ENCODE measurements around the gene RBKS. TPM values are rescaled to one million over a fixed set of nuclear protein-coding genes. Genes with fewer than 3 reads are reported as not detected.
"Not testable (repeated sequence)": the region's sequence is repeated elsewhere in the genome, so short reads cannot be mapped to it uniquely, and the experiment has no call there.

The RBKS gene
- total RNA-seq, 2 experiments from 2014 or later: 9.2 to 9.7 TPM

DNA sequence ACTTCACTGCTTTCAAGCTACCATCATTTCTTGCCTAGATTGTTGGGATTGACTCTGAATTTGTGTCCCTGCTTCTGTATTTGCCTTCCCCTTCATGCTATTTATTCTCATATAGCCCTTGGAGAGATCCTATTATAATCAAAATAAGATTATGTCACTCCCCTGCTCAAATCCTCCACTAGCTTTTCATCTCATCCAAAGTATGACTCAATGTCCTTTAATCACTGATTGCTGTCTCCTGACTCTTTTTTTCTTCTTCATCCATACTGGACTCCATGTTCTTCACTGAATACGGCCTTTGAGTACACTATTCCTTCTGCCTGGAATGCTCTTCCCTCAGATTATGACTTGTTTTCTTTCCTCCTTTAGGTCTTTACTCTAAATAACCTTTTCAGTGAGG lies 5.0 kb downstream of the RBKS start:
- Mint-ChIP-seq H3K27ac (no peak overlapping the region), H3K4me1 (ENCODE audit: low read depth) (peaks cover 20% of the 10 kb centered on the region), H3K4me3 (no peak overlapping the region), H3K9me3 (peaks cover 3% of the 10 kb centered on the region), H3K27me3 (no peaks in the 10 kb centered on the region), H3K36me3 (peaks cover 11% of the 10 kb centered on the region)
- DNase-seq: no peak
- ChIA-PET POLR2A (no interaction called here), CTCF (no interaction called here)
- intact Hi-C loops (cut with micrococcal nuclease): no loop called here

DNA sequence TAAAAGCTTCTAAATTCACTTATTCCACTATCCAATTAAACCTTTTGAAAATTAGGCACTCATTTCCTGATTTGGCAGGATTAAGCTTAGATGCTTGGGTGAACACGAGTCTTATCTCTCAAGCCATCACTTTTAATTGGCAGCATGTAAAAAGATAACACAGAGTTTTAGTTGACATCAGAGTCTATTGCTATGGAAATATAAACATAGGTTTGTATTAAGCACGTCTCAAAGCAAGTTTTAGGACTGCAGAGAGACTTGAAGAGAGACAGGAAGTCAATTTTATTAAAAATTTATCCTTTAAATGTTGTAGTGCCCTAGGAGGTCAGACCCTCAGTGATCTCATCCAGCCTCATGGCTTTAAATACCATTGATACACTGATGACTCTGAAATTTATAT lies 5.6 kb downstream of the RBKS start:
- ChIA-PET CTCF (interaction anchor here (0.9 kb wide), 1 partner anchor 272 kb away, joined by 3 read pairs; no protein-coding TSS in a partner anchor), POLR2A (no interaction called here)
- Mint-ChIP-seq H3K4me3 (no peak overlapping the region), H3K27me3 (no peaks in the 10 kb centered on the region), H3K36me3 (peaks cover 7% of the 10 kb centered on the region), H3K27ac (no peak overlapping the region), H3K9me3 (peaks cover 3% of the 10 kb centered on the region), H3K4me1 (ENCODE audit: low read depth) (peaks cover 19% of the 10 kb centered on the region)
- intact Hi-C loops (cut with micrococcal nuclease): no loop called here
- DNase-seq: no peak

DNA sequence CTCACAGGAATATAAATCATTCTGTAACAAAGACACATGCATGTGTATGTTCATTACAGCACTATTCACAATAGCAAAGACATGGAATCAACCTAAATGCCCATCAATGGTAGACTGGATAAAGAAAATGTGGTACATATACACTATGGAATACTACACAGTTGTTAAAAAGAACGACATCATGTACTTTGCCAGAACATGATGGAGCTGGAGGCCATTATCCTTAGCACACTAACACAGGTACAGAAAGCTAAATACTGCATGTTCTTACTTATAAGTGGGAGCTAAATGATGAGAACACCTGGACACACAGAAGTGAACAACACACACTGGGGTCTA lies 7.6 kb downstream of the RBKS start:
- H3K4me1 Mint-ChIP-seq (ENCODE audit: low read depth); H3K4me3 Mint-ChIP-seq; intact Hi-C loops (cut with micrococcal nuclease); DNase-seq; H3K36me3 Mint-ChIP-seq; CTCF ChIA-PET; H3K9me3 Mint-ChIP-seq; H3K27ac Mint-ChIP-seq; H3K27me3 Mint-ChIP-seq: not testable (repeated sequence)
- POLR2A ChIA-PET: interaction anchor here (0.6 kb wide), 1 partner anchor 562 kb away, joined by 6 read pairs; no protein-coding TSS in a partner anchor

DNA sequence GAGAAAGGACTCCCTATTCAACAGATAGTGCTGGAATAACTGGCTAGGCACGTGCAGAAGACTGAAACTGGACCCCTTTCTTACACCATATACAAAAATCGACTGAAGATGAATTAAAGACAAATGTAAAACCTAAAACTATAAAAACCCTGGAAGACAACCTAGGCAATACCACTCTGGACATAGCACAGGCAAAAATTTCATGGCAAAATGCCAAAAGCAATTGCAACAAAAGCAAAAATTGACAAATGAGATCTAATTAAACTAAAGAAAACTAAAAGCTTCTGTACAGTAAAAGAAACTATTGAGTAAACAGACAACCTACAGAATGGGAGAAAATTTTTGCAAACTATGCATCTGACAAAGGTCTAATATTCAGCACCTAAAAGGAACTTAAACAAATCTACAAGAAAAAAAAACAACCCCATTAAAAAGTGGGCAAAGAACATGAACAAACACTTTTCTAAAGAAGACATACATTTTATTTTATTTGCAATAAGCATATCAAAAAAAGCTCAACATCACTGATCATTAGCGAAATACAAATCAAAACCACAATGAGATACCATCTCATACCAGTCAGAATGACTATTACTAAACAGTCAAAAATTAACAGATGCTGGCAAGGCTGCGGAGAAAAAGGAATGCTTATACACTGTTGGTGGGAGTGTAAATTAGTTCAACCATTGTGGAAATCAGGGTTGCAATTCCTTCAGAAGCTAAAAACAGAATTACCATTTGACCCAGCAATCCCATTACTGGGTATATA lies 8.2 kb downstream of the RBKS start:
- H3K9me3 Mint-ChIP-seq; H3K27me3 Mint-ChIP-seq; H3K27ac Mint-ChIP-seq; DNase-seq; H3K4me1 Mint-ChIP-seq (ENCODE audit: low read depth); CTCF ChIA-PET; H3K4me3 Mint-ChIP-seq; H3K36me3 Mint-ChIP-seq; intact Hi-C loops (cut with micrococcal nuclease): not testable (repeated sequence)
- POLR2A ChIA-PET: interaction anchor here (0.6 kb wide), 1 partner anchor 562 kb away, joined by 6 read pairs; no protein-coding TSS in a partner anchor

DNA sequence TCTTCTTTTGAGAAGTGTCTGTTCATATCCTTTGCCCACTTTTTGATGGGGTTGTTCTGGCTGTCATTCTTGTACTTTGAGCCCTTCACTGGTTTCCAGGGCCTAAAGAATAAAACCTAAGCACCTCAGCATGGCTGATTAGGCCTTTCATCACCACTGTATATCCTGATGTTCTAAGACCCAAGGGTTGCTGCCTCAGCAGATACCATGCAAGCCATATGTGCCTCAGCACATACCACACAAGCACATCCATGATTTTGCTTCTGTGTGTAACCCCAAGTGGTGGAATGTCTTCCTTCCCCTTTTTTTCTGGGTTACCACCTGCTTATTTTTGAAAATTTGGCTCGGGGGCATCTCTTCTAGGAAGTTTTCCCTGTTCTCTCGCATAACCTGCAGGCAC lies 11.4 kb downstream of the RBKS start:
- H3K4me1 Mint-ChIP-seq (ENCODE audit: low read depth): no peaks in the 10 kb centered on the region
- H3K9me3 Mint-ChIP-seq: peaks cover 10% of the 10 kb centered on the region
- no peaks in the 10 kb centered on the region for H3K27me3 Mint-ChIP-seq
- intact Hi-C loops (cut with micrococcal nuclease): no loop called here
- peaks cover 12% of the 10 kb centered on the region for H3K36me3 Mint-ChIP-seq
- CTCF ChIA-PET: no interaction called here
- no peak overlapping the region for H3K4me3 Mint-ChIP-seq
- no peak for DNase-seq
- POLR2A ChIA-PET: no interaction called here
- no peak overlapping the region for H3K27ac Mint-ChIP-seq

DNA sequence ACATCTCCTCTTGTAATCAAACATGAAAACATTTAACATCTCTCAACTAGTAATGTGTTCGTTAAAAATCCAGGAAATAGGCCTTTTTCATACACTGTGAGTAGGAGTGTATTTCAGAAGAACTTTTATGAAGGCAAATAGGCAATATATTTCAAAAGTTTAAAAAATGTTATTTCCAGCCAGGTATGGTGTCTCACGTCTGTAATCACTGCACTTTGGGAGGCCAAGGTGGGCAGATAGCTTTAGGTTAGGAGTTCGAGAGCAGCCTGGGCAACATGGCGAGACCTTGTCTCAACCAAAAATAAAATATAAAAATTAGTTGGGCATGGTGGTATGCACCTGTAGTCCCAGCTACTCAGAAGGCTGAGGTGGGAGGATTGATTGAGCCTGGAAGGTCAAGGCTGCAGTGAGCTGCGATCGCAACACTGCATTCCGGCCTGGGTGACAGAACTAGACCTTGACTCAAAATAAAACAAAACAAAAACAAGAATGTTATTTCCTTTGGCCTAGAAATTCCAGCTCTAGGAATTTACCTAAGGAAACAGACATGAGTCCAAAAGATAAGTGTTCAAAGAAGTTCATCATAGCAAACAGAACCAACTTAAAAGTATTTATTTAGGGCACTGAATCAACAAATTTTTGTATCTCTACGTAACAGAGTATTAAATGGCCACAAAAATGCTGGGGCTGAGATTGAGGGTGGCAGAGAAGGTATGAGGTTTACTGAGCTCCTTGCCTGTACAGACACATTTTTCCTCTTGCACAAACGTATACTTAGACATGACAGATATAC lies 14.9 kb downstream of the RBKS start:
- ChIA-PET POLR2A (no interaction called here), CTCF (no interaction called here)
- H3K4me3 Mint-ChIP-seq: no peak overlapping the region
- peaks cover 9% of the 10 kb centered on the region for H3K36me3 Mint-ChIP-seq
- no peaks in the 10 kb centered on the region for H3K27me3 Mint-ChIP-seq
- H3K9me3 Mint-ChIP-seq: peaks cover 7% of the 10 kb centered on the region
- H3K4me1 Mint-ChIP-seq (ENCODE audit: low read depth): no peaks in the 10 kb centered on the region
- DNase-seq: no peak
- H3K27ac Mint-ChIP-seq: no peak overlapping the region
- intact Hi-C loops (cut with micrococcal nuclease): no loop called here

DNA sequence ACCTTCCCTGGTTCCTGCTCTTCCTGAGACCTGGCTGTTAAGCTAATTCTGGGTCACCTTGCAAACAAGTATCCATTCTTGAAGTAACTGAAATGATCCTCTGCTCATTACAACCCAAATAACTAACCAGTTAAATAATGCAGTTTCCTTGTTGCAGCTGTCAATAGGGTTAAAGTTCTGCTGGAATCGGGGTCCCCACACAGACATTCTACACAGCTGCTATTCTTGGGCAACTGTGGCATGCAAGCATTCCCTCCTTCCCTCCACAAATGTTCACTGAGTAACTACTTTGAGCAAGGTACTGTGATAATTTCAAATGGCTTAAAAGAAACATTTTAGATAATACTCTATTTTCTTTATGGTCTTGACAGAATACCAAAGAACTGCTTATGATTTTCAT lies 17.1 kb downstream of the RBKS start:
- ChIA-PET CTCF (no interaction called here), POLR2A (no interaction called here)
- Mint-ChIP-seq H3K4me1 (ENCODE audit: low read depth) (no peaks in the 10 kb centered on the region), H3K27me3 (no peaks in the 10 kb centered on the region), H3K9me3 (peaks cover 7% of the 10 kb centered on the region), H3K4me3 (no peak overlapping the region), H3K27ac (no peak overlapping the region), H3K36me3 (peaks cover 9% of the 10 kb centered on the region)
- intact Hi-C loops (cut with micrococcal nuclease): no loop called here
- DNase-seq: no peak

DNA sequence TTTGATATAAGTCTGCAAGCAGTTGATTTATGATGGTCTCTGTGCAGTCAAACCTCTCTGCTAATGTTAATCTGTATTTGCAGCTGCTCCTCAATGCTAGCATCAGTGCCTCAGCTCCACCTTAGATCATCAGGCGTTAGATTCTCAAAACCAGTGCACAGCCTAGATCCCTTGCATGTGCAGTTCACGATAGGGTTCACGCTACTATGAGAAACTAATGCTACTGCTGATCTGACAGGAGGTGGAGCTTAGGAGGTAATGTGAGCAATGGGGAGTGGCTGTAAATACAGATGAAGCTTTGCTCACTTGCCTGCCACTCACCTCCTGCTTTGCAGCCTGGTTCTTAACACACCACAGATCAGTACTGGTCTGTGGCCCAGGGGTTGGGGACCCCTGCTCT lies 18.4 kb downstream of the RBKS start:
- POLR2A ChIA-PET: interaction anchor here (1.6 kb wide), 1 partner anchor 18 kb away, joined by 8 read pairs; the partner anchor contains the start of genes BABAM2 and RBKS

DNA sequence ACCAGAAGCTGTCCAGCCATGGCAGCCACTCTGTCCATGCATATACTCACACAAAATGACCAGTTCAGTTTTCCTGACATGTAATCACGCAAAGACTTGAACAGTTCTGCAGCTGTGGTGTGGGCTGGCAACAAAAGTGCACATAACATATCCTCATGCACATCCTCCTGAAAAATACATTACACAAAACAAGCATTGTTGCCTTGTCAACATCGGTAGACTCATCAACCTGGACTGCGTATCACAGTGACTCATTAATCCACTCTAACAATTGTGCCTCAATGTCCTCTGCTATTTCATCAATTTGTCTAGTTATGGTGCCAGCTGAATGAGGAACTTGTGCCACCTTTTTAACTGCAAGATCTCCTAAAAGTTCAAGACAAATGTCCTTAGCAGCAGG lies 19.5 kb downstream of the RBKS start:
- H3K27ac Mint-ChIP-seq: no peak overlapping the region
- no peaks in the 10 kb centered on the region for H3K4me1 Mint-ChIP-seq (ENCODE audit: low read depth)
- CTCF ChIA-PET: interaction anchor here (1.2 kb wide), 1 partner anchor 167 kb away, joined by 3 read pairs; no protein-coding TSS in a partner anchor
- POLR2A ChIA-PET: interaction anchor here (1.6 kb wide), 1 partner anchor 19 kb away, joined by 8 read pairs; the partner anchor contains the start of genes BABAM2 and RBKS
- intact Hi-C loops (cut with micrococcal nuclease): no loop called here
- H3K9me3 Mint-ChIP-seq: peaks cover 3% of the 10 kb centered on the region
- DNase-seq: no peak
- H3K4me3 Mint-ChIP-seq: no peak overlapping the region
- H3K27me3 Mint-ChIP-seq: no peaks in the 10 kb centered on the region
- peaks cover 6% of the 10 kb centered on the region for H3K36me3 Mint-ChIP-seq

More for the DNA sequence above, 18.4 kb downstream of the RBKS start:
- intact Hi-C loops (cut with micrococcal nuclease): no loop called here
- CTCF ChIA-PET: interaction anchor here (1.2 to 1.3 kb wide), 2 partner anchors 117 to 168 kb away, joined by 3 to 5 read pairs; no protein-coding TSS in a partner anchor
- H3K9me3 Mint-ChIP-seq: peaks cover 7% of the 10 kb centered on the region
- peaks cover 6% of the 10 kb centered on the region for H3K36me3 Mint-ChIP-seq
- H3K4me3 Mint-ChIP-seq: no peak overlapping the region
- no peak for DNase-seq
- H3K27me3 Mint-ChIP-seq: no peaks in the 10 kb centered on the region
- no peak overlapping the region for H3K27ac Mint-ChIP-seq
- no peaks in the 10 kb centered on the region for H3K4me1 Mint-ChIP-seq (ENCODE audit: low read depth)

DNA sequence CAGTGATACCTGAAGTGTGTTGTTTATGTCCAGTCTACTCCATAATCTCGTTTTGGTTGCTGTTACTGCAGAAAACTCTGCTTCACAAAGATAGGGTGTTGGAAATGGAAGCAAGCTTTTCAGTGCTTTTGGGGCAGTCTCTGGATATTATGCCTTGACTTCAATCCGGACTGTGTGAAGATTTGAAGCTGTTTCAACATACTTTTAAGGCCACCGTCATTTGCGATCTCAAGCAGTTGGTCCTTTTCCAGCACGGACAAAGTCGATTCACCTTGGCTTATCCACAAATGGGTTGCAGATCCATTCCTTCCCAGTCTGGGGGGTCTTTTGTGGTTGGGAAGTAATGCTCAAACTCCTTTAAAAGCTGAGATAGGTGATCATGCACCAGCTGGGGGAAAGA lies 20.4 kb downstream of the RBKS start:
- no peaks in the 10 kb centered on the region for H3K27me3 Mint-ChIP-seq
- H3K4me1 Mint-ChIP-seq (ENCODE audit: low read depth): no peaks in the 10 kb centered on the region
- ChIA-PET POLR2A (no interaction called here), CTCF (no interaction called here)
- H3K27ac Mint-ChIP-seq: no peak overlapping the region
- intact Hi-C loops (cut with micrococcal nuclease): no loop called here
- peaks cover 3% of the 10 kb centered on the region for H3K36me3 Mint-ChIP-seq
- no peak for DNase-seq
- no peaks in the 10 kb centered on the region for H3K9me3 Mint-ChIP-seq
- H3K4me3 Mint-ChIP-seq: no peak overlapping the region

DNA sequence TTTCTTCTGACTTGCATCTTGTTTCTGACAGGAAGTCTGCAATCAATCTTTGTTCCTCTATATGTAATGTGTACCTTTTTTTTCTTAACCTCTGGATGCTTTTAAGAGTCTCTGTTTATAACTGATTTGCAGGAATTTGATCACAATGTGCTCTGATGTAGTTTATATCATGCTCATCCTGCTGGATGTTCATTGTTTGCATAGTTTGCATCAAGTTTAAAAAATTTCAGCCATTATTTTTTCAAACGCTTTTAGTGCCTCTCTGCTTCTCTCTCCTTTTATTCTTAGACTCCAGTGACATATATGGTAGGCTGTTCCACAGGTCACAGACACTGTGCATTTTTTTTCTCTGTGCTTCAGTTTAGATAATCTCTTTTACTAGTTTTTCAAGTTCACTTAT lies 23.9 kb downstream of the RBKS start:
- intact Hi-C loops (cut with micrococcal nuclease): no loop called here
- ChIA-PET POLR2A (no interaction called here), CTCF (no interaction called here)
- no peaks in the 10 kb centered on the region for H3K9me3 Mint-ChIP-seq
- H3K27me3 Mint-ChIP-seq: no peaks in the 10 kb centered on the region
- H3K36me3 Mint-ChIP-seq: peaks cover 3% of the 10 kb centered on the region
- DNase-seq: no peak
- H3K27ac Mint-ChIP-seq: no peak overlapping the region
- no peak overlapping the region for H3K4me3 Mint-ChIP-seq
- H3K4me1 Mint-ChIP-seq (ENCODE audit: low read depth): peaks cover 2% of the 10 kb centered on the region

DNA sequence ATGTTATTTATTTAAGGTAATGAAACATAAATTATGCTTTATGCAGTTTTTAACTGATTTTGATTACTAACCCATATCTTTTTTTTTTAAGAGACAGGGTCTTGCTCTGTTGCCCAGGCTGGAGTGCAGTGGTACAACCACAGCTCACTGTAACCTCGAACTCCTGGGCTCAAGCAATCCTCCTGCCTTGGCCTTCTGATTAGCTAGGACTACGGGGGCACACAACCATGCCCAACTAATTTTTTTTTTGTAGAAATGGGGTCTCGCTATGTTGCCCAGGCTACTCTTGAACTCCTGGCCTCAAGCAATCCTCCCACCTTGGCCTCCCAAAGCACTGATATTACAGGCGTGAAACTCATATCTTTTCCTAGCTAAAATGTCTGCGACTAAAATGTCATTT lies 26.2 kb downstream of the RBKS start:
- H3K36me3 Mint-ChIP-seq; DNase-seq; CTCF ChIA-PET; H3K27ac Mint-ChIP-seq; H3K4me3 Mint-ChIP-seq; intact Hi-C loops (cut with micrococcal nuclease); H3K9me3 Mint-ChIP-seq; H3K27me3 Mint-ChIP-seq: not testable (repeated sequence)
- peaks cover 20% of the 10 kb centered on the region for H3K4me1 Mint-ChIP-seq (ENCODE audit: low read depth)
- POLR2A ChIA-PET: interaction anchor here (0.7 kb wide), 1 partner anchor 131 kb away, joined by 3 read pairs; no protein-coding TSS in a partner anchor
